Fibroblast of skin of right quadriceps (primary cell): ENCODE measurements around the gene GLB1L2.

ENCODE experiments used
- DNase-seq: peaks from one replicate; pipeline ENCODE4 v3.0.0-alpha.2; 2013

GLB1L2 gene

DNA sequence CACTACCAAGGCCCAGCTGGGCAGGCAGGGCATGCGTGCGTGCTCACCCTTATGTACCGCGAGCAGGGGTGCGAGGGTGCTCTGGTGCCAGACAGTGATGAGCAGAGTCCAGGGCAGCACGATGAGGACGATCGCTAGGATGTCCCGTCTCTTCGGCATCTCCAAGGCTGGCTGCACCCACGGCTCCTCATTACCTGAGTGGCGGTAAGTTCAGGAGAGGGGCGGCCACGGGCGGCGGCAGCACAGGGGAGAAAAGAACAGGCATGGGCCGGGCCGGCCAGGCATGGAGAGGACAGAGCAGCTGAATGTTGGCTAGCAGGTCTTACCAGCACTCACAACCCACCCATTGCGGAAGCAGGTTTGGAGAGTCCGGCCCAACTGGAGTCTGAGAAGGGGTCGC, 55.7 kb downstream of the GLB1L2 start:
- DNase-seq, result no peak

DNA sequence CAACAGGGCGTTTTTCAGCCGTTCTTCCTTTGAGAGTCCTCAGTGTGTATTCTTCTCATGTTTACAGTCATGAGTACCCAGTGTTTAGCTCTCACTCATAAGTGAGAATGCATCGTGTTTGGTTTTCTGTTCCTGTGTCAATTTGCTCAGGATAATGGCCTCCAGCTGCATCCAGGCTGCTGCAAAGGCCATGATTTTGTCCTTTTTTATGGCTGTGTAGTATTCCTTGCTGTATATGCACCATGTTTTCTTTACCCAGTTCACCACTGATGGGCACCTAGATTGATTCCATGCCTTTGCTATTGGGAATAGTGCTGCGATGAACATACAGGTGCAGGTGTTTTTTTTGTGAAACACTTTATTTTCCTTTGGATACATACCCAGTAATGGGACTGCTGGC, 56.8 kb downstream of the GLB1L2 start:
- DNase-seq, result no peak

DNA sequence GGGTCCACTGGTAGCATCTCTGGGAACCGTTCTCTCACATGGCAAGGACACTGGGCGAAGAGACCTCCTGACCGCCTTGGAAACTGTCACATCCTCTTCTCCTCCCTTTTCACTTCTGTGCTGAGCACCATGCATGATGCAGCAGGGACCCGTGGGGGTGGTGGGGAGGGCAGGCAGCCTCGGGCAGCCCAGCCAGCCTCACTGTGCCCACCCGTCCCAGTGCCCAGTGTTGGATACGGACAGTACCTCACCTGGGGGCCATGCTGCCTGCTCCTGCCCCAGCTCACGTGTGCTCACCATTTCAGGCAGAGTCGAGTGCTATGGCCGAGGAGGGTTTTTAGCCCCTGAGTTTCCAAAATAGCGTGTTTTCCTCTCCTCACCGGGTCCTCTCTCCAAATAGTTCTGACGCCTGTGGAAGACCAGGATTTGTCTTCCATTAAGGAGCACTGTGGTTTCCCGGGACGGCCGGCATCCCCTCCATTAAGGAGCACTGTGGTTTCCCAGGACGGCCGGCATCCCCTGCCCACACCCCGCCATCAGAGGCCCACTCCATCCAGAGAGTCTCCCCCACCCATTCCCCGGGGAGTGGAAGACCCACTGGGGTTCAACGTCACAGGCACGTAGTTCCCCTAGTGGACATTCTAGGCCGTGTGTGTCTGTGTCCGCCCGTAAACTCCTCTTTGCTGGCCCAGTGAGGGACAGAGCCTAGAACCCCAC, 57.8 kb downstream of the GLB1L2 start:
- DNase-seq, result no peak

DNA sequence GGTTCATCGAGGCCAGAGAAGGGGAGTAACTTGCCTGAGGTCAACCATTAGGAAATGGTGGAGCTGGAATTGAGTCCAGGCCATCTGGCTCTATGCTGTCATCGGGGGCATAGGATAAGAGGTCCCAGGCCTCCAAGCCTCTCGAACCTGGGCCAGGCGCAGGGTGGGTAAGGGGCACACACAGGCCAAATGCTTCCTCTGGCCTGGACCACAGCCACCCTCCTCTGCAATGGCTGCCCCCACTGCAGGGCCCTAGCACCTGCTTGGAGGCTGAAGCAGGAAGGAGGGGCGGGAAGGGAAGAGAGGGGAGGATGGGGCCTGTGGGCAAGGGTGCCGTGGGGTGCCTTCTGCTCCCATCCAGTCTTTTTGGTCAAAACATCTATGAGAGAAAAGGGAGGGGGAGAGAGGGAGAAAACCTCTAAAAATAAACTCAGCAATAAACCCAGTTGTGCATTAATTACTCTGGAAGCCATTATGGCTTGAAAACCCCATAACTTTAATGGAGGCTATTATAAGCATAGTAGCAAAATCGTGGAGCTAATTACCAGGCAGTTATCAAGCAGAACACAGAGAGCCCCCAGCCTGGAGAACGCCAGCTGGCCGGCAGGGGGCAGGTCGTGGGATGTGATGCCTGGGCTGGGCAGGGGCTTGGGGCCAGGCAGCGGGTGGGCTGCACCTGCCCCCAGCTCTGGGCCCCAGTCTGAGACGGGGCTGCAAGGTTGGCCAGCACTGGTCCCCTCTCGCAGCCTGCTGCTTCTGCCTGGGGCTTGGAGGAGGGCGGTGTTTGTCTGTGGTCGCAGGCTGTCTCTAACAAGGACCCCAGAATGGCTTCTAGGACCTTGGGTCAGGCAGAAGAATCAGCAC, 59.1 kb downstream of the GLB1L2 start:
- DNase-seq, result no peak

DNA sequence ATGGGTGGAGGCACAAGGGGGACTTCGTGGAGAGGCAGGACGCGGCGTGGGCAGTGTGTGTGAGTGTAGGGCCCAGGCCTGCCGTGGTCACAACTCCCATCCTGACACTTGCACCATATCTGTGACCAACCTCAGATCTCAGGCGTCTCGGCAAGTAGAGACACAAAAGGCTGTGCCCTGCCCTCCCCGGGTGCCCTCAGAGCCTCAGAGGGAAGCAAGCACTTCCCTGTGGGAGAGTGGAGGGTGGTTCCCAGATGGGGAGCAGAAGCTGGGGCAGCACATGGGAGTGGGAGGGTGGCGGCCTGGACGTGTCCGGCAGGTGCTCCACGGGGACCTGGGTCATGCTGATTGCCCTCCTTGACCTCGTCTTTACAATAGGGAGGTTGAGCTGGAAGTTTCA, 59.9 kb downstream of the GLB1L2 start:
- DNase-seq, result no peak

DNA sequence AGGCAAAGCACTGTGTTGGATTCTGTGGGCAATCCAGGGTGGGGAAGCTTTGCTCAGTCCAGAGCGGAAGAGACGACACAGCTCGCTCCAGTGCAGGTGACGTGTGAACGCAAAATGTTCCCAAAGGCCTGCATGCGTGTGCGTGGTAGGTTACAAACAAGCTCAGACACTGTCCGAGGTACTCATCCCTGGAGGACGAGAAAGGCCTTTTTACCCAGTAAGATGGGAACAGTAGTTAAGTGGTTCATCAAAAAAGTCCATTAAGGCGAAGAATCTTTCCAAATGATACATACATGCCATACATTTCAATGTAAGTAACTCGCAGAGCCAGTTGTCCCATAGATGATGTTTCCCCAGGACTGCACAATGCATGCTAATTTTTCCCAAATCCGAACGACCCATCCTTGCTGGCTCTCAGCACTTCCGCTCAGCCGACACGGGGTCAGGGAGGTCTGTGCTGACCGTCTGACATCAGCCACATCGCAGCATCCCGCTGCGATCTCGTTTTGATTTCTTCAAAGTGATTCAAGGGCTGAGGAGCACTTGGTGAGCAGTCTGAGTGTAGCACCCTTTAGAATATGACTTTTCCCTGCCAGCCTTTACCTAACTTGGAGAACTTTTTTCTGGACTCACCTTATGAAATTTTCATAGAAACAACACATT, 61.3 kb downstream of the GLB1L2 start:
- no peak for DNase-seq

DNA sequence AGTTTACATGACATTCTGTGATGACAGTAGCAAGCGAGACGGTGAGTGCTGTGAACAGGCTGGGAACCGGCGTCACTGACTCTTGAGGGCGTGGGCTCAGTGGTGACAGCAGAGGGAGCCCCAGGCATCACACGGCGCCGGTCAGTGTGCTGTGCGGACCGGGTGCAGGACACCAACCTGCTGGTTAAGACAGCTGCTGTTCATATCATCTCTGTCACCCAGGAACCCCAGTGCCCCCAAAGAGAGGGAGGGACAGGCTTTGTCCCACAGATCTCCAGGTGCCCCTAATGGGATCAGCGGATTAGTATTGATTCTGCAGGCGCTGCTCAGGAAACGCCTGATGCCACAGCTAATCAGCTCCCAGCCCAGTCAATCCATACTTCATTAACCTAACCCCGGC, 61.9 kb downstream of the GLB1L2 start:
- DNase-seq, result no peak

DNA sequence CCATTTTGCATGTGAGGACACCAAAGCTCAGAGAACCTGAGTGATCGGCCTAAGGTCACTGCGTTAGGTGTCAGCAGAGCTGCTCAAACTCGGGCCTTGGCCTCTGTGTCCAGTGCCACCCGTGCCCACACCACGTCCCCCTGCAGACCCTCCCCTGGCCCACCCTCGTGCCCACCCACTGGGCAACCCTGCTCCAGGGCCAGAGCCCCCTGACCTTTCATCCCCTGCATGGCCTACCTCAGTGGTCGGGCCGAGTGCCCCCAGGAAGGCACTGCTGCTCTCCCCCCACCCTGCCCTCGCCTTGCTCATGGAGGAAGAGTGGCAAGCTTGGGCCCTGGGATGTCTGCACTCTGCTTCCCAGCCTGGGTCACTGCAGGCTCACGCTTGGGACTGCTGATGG, 62.5 kb downstream of the GLB1L2 start:
- DNase-seq, result no peak

DNA sequence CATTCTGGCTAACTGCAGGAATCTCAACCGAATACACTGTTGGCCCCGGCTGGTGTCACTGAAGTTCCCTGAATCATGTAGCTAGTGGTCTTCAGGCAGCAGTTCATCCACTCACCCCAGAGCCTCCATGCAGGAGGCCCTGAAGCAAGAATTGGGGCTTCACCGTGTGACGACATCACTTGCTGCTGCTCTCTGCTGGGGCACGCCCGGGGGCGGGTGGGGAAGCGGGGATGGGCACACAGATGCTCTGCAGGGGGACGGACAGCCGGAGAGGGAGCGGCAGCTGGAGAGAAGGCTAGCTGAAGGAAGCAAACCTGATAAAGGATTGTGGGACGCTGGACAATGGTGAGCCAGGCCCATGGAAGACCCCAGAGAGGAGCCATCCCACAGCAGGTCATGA, 63.2 kb downstream of the GLB1L2 start:
- no peak for DNase-seq

DNA sequence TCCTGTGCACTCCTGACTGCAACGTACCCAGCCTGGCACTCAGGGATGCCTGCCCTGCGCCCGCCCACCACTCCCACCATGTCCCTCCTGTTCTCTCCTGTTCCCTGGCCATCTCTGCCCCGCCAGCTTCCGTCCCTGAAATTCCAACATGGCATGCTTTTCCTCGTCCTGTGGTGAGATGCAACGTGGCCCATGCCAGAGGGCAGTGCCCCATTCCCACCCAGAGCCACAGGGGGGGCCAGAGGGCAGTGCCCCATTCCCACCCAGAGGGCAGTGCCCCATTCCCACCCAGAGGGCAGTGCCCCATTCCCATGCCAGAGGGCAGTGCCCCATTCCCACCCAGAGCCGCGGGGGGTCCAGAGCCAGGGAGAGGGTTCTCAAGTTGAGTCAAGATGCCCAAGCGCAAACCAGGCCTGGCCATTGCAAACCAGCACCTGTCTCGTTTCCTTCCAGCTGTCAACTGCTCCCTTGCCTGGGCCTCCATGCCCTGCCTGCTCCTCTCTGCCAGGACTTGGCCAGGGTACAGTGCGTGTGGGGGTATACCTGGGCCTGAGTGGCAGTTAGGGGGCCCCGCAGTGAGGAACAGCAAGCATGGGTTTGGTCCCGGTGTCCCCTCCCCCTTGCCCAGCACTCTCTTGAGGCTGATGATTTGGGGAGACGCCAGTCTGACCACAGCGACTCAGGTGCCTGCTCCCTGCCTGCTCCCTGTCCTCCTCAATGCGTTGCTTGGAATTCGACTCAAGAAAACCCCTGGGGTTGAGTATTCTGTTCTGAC, 65.7 kb downstream of the GLB1L2 start:
- DNase-seq, result no peak

DNA sequence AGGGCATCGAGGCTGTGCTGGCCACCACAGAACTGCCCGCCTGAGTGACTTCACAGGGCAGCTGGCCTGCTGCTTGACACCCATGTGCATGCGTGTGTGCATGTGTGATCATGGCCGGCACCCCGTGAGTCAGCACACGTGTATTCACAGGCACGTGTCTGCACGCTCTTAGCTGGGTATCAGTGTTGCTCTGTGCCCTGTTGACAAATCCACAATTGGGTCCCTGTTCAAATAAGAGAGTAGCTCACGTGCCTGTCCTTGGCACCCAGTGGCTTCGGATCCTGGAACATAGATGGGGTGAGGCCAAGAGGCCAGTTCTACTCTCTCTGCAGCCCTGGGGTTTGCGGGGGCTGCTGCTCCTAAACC, 66.3 kb downstream of the GLB1L2 start:
- no peak for DNase-seq

DNA sequence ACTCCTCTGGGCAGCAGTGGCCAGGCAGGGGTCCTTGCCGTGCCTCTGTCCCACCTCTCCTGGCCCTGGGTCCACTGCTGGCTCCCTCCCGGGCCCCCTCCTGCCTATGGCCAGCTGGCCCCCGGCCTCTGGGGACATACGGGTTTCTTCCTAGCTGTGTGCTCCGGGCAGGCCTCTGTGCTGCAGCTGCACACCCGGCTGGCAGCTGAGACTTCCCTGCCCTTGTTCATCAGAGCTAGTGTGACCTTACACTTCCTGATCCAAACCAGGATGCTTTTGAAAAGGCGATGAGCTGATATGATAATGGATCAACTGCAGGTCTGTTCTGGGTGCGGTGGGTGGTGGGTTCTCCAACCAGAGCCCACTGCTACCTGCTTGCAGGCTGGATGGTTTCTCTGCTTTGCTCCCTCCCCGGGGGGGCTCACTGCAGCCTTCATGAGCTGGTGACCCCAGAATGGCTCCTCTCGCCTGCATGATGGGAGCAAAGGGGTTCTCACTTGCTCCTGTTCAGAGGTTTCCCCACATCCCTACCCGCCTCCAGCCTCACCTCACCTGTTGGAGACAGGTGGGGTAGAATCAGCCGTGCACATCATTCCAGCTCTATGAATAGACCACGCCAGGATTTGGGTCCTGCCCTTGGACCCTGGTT, 67.0 kb downstream of the GLB1L2 start:
- no peak for DNase-seq

DNA sequence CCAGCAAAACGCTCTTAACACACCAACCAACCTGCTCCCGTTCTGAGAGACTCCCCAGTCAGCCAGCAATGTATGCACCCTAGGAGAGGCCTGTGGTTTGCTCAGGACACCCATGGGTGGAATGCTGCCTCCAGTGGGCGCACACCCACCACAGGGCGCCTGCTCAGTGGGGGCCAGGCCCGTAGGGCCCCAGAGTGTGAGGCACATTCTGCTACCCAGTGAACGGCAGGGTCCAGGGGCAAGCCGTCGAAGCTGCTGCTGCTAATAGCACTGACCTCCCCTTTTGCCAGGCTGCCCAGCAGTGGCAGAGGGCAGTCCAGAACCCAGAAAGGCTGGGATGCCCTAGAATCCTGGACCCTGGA, 67.5 kb downstream of the GLB1L2 start:
- no peak for DNase-seq

DNA sequence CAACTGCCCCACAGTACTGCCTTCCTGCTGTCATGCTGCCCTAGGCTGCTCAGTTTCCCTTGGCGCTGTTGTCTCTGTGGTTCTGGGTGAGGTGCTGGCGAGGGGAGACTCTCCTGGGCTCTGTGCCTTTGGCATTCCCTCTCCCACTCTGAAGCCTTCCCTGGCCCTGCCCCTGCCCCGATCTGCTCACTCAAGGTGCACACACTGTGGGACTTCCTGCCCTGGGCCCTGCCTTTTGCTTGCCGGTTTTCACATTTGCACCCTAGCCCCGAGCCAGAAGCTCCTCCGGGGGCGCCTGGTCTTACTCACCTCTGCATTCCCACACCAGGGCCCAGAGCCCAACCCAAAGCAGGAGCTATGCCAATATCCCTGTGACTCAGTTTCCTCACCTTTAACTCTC, 68.2 kb downstream of the GLB1L2 start:
- no peak for DNase-seq

DNA sequence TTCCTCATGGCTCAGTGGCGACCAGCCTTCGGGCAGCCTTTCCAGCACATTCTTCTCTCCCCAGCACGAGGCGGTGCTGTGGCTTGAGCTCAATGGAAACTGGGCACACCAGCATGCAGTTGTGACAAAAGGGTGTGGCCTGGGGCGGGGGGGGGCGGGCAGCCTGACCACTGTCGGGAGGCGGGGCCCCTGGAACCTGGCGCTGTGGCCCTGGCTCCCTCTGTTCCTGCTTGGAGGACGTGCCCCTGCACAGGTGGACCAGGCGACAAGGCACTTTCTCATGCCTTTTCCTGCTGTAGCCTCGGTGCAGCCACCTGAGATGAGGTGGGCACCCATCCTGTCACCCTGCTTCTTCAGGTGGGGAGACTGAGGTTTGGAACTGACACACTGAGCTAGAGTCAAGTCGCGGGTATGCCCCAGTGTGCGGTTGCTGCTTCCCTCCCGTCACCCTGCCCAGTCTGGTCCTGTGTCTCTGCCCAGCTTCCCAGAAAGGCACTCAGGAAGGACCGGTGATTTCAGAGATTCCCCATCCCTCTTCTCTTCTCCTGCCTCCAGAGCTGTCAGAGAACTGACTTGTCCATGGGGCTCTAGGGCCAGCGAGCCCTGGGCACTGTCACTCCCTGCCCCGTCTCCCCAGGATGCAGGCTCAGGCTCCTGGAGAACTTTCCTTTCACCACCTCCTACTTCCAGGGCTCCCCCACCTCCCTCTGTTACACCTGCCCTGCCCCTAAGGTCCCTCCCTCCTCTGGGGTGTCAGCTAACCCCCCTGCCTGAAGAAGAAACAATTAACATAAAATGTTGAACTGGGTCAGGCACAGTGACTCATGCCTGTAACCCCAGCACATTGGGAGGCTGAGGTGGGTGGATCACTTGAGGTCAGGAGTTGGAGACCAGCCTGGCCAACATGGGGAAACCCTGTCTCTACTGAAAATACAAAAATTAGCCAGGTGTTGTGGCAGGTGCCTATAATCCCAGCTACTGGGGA, 70.3 kb downstream of the GLB1L2 start:
- DNase-seq, result no peak

DNA sequence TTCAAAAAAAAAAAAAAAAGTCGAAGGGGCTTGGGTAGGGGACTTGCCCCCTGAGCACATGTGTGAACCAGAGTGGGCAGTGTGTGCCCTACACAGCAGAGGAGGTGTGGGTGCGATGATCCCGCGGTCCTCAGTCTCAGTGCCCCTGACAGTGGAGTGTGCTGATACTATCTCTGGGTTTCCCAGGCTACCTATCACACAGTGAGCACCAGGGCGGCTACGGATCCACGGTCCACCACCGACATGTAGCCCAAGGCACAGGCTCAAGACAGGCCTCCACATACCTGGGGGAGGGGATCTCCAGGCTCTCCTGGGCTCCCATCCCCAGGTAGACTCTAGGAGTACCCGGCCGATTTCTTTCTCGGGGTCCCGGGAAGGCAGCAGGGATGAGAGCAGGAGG, 71.1 kb downstream of the GLB1L2 start:
- DNase-seq, result no peak

DNA sequence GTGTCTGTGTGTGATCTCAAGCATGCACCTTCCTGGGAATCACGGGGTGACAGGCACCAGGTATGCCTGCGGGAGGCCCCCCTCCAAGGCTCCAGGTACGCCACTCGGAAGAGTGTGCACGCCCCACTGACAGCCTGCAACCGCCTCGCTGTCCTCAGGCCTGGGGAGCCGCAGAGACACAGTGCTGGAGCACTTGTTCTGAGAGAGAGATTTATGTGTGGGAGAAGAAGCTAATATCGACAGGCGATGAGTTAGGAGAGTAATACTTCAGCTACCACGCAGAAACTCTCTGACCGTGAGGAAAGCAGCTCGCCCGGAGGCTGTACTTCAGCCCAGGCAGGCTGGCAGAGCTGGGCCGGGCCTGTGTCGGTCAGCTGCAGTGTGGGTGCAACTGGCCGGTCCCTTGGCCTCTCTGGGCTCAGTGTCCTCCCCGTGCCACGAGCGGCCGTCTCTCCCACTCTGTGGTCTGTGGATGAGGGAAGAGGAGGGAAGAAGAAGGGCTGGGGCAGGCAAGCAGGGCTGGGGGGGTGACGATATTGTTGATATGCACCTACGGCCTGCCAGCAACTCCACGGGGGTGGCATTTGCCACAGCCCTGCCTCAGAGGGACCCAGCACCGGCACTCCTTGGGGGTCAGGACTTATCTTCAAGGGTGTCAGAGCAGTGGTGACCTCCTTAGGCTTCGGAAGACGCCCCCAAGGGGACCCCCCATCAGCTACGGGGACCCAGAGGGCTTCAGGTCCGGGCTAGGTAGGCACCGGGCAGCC, 73.0 kb downstream of the GLB1L2 start:
- no peak for DNase-seq

DNA sequence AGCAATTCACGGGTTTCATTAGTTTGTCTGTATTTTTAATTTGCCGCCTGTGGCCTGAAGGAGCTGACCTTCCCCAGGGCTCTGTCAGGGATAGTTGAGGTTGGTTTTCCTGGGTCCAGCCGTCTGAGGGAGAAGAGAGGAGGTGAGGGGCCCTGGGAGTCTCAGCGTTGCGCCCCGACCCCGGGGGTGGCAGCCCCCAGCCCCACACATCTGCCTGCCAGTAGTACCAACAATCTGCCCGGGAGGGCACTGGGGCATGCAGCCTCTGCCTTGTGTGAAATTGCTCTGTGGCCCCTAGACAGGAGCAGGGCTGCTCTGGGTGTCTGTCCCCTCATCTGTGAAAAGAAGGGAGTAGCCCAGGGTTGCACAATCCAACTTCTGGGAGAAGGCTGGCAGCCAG, 73.6 kb downstream of the GLB1L2 start:
- DNase-seq, result no peak

DNA sequence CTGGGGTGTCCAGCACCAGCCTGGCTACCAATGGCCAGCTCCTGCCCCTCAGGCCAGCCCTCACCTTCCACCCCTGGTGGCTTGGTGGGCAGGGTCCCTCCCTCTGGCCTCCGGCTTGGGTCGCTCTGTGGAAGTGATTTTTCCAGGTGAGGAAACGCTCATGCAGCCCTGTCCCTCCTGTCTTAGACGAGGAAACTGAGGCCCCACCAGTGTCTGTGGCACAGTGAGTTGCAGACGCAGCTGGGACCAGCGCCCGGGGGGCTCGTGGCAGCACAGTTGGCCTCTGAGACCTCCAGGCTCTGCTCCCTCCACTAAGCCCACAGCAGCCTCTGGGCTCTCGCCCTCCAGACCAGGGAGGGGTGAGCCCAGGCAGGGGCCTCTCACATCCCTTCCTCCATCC, 74.1 kb downstream of the GLB1L2 start:
- no peak for DNase-seq

DNA sequence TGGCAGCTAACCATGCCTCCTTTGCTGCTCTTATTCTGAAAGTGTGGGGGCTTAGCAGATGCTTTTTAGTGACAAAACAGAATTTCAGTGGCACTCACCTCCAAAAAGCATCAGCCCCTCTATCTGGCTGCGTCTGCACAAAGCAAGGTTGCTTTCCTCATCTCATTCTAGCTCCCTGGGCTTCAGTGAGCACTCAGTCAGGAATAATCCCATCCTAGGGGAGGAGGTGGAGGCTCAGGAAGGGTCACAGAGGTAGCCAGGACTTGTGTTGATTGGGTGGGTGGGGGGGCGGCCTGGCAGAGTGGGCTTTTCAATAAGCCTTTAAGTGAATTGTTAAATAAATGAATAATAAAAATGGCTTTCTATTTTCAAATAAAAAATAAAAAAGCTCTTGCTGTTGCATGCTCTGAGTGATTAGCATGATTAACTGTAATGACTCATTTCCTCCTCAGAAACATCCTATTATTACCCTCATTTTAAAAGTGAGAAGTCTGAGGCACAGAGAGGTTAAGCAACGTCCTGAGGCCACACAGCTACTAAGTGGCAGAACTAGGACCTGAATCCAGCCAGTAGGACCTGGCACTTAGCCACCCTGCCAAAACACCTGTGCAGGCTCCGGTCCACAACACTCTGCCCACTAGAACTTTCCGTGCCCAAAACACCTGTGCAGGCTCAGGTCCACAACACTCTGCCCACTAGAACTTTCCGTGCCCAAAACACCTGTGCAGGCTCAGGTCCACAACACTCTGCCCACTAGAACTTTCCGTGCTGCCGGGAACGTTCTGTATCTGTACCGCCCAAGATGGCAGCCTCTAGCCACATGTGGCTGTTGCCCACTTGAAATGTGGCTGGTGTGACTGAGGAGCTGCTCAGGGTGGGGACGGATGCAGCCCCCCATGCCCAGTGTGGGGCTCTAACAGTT, 74.7 kb downstream of the GLB1L2 start:
- no peak for DNase-seq
